ENCODE results near the gene SLC24A1. TPM values are rescaled to one million over a fixed set of nuclear protein-coding genes. Genes with fewer than 3 reads are reported as not detected.

SLC24A1 gene
- 5.7 TPM for total RNA-seq

GRCh38 chr15:65621638-65622037, at the start of gene SLC24A1:
TSS of gene SLC24A1 (plus strand) at chr15:65621938. CDS start at chr15:65624081, 2,143 bp downstream.

GRCh38 chr15:65610871-65611718, 10.6 kb upstream of the SLC24A1 start, which contains the start of gene INTS14:
TSS of gene INTS14 (minus strand) at chr15:65611131. CDS start at chr15:65607380, 3,751 bp downstream.

Other genes with a start within 250 kb of the SLC24A1 start
- 5.4 TPM for gene IGDCC3, start 243.9 kb upstream of the SLC24A1 start, total RNA-seq
- 43.7 TPM for gene IGDCC4, start 199.0 kb upstream of the SLC24A1 start, total RNA-seq
- gene DPP8, start 104.2 kb upstream of the SLC24A1 start, total RNA-seq: 54.4 TPM
- gene HACD3, start 91.5 kb upstream of the SLC24A1 start, total RNA-seq: 124 TPM
- 47.6 TPM for gene INTS14, start 10.8 kb upstream of the SLC24A1 start, total RNA-seq
- 82.0 TPM for gene DENND4A, start 170.4 kb downstream of the SLC24A1 start, total RNA-seq
- gene RAB11A, start 247.6 kb downstream of the SLC24A1 start, total RNA-seq: 173 TPM